Globus pallidus (tissue), 1 donor: Measurements from ENCODE around the gene IDH3A.

Experiments used
- DNase-seq: peaks from one replicate; pipeline ENCODE4 v3.0.0-alpha.2; 2015; ENCODE audit warnings: low spot score

IDH3A gene

GRCh38 chr15:78220713-78221112, 71.6 kb downstream of the IDH3A start:
- DNase-seq: no peak
